Spinal cord (tissue), 10 donors: ENCODE results near the gene ZNF407. TPM values are rescaled to one million over a fixed set of nuclear protein-coding genes. Genes with fewer than 3 reads are reported as not detected.

Source experiments
- DNase-seq, 6 donors: peaks; one replicate each; pipeline versions ENCODE4 v3.0.0 to v3.0.0-alpha.2; 2013 to 2015; ENCODE audit warnings: low spot score in 6 of 6, low read depth in 4 of 6
- H3K27ac ChIP-seq: one replicate; pipeline ENCODE4 v1.5.1; 2013; ENCODE audit warnings: low read depth, low read length, control low read depth
- H3K27me3 ChIP-seq: one replicate; pipeline ENCODE4 v1.6.1; 2013; ENCODE audit warnings: low read length; ENCODE audit not compliant: control insufficient read depth, insufficient read depth
- H3K36me3 ChIP-seq: one replicate; pipeline ENCODE4 v1.6.1; 2013; ENCODE audit warnings: low read length; ENCODE audit not compliant: control insufficient read depth, insufficient read depth
- H3K4me1 ChIP-seq: one replicate; pipeline ENCODE4 v1.6.1; 2013; ENCODE audit warnings: low read length; ENCODE audit not compliant: control insufficient read depth, insufficient read depth
- H3K4me3 ChIP-seq: one replicate; pipeline ENCODE4 v1.5.1; 2013; ENCODE audit warnings: low read depth, low read length, control low read depth
- H3K9me3 ChIP-seq: one replicate; pipeline ENCODE4 v1.6.1; 2013; ENCODE audit warnings: low read length; ENCODE audit not compliant: control insufficient read depth, insufficient read depth
- WGBS: methylation state at CpG from one replicate; pipeline ENCODE4 v1.1.5; 2013; ENCODE audit warnings: missing lambda C conversion rate; ENCODE audit not compliant: insufficient coverage; 5-methylcytosine and 5-hydroxymethylcytosine counted together
- polyA plus RNA-seq, 2 donors: library from polyadenylated mRNA; unstranded; fragments of 120-200 nt; gene quantifications; one replicate each; pipeline ENCODE4 v1.2.1, GENCODE V29; 2013; ENCODE audit not compliant: insufficient read length in 2 of 2
- total RNA-seq, 2 donors: library from RNA; depleted of rRNA in 1 of 2; stranded (reverse); fragments of 120-200 nt in 1 of 2; fragments of >200 nt in 1 of 2; gene quantifications; one replicate each; pipeline versions ENCODE4 v1.2.3 to v1.2.4, GENCODE V29; 2013 to 2014
- donor health status: healthy.

The ZNF407 gene
- total and polyA plus RNA-seq, 4 donors, result 7.9 to 22.8 (median 13.2) TPM

DNA sequence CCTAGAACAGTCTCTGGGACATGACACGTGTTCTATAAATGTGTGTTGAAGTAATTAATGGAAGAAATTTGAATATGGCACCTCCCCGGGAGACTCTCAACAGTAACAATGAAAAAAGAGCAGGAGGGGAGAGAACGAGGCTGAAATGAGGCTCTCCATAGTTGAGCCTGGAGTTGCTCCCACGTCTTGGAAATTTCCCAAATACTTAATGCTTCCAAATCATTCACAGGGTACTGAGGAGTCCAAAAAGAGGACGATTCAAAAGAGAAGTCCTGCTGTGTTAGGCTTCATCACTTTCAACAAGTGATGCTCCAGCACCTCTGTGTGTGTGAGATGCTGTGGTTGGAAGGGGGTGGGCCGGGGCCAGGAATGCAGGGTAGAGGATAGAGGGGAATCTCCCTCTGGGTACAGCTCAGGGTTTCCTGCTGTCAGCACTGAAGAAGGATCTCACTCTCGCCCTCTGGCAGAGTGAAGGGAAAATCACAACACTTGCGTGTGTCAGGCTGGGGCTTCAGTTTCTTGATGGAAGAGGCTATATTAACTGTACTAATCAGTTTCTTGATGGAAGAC, 18.1 kb upstream of the ZNF407 start:
- H3K27ac ChIP-seq, result no peak overlapping the region
- no peaks in the 10 kb centered on the region for H3K36me3 ChIP-seq
- no peaks in the 10 kb centered on the region for H3K27me3 ChIP-seq
- DNase-seq, result no peak
- no peaks in the 10 kb centered on the region for H3K4me1 ChIP-seq
- WGBS, result 33% methylated on average over 3 of the region's 8 CpGs
- no peak overlapping the region for H3K4me3 ChIP-seq
- no peaks in the 10 kb centered on the region for H3K9me3 ChIP-seq

DNA sequence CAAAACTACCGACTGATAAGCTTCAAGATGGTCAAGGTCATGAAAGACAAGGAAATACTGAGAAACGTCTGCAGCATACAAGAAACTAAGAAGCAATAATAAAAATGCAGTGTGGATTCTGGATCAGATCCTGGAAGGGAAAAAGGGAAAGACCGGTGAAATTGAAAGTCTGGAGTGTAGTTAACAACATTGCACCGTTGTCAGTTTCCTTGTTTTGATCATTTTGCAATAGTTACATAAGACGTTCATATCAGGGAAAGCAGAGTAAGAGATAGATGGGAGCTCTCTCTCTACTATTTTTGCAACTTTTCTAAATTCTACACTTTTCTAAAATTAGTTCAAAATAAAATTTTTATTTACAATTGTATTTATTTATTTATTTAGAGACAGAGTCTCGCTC, 15.0 kb upstream of the ZNF407 start:
- no peak overlapping the region for H3K27ac ChIP-seq
- no peak overlapping the region for H3K4me3 ChIP-seq
- H3K9me3 ChIP-seq, result no peaks in the 10 kb centered on the region
- WGBS, result 100% methylated on average over 2 of the region's 6 CpGs
- no peaks in the 10 kb centered on the region for H3K36me3 ChIP-seq
- no peaks in the 10 kb centered on the region for H3K27me3 ChIP-seq
- no peaks in the 10 kb centered on the region for H3K4me1 ChIP-seq
- DNase-seq, result no peak

GRCh38 chr18:74587441-74587840, 10.2 kb upstream of the ZNF407 start:
- 80% methylated on average over 8 of the region's 8 CpGs for WGBS
- H3K9me3 ChIP-seq, result no peaks in the 10 kb centered on the region
- no peak overlapping the region for H3K27ac ChIP-seq
- no peaks in the 10 kb centered on the region for H3K27me3 ChIP-seq
- no peak overlapping the region for H3K4me3 ChIP-seq
- H3K36me3 ChIP-seq, result no peaks in the 10 kb centered on the region
- DNase-seq, result no peak
- no peaks in the 10 kb centered on the region for H3K4me1 ChIP-seq

GRCh38 chr18:74589021-74589420, 8.6 kb upstream of the ZNF407 start:
- no peak overlapping the region for H3K27ac ChIP-seq
- H3K4me3 ChIP-seq, result no peak overlapping the region
- no peak for DNase-seq
- WGBS, result 82% methylated on average over 4 of the region's 6 CpGs
- H3K9me3 ChIP-seq, result no peaks in the 10 kb centered on the region
- H3K27me3 ChIP-seq, result no peaks in the 10 kb centered on the region
- no peaks in the 10 kb centered on the region for H3K36me3 ChIP-seq
- H3K4me1 ChIP-seq, result no peaks in the 10 kb centered on the region

DNA sequence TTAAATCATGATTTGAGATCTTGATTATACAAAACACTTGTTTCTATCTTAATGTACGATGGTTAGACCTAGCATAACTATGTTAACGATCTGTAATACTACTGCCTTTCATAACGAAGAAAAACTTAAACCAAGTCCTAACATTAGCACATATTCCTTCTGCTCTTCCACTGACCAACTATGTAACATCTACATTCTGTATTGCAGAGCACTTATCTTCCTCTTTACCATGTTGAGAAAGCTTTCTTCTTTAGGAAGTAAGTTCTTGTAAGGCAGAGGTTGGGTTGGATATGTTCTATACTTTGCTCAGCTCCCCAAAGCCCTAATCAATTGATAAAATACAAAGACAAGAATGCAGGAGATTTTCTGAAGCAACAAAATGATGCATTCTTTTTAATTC, 7.9 kb upstream of the ZNF407 start:
- H3K4me1 ChIP-seq, result no peaks in the 10 kb centered on the region
- H3K27me3 ChIP-seq, result no peaks in the 10 kb centered on the region
- H3K27ac ChIP-seq, result no peak overlapping the region
- H3K4me3 ChIP-seq, result no peak overlapping the region
- H3K9me3 ChIP-seq, result no peaks in the 10 kb centered on the region
- H3K36me3 ChIP-seq, result no peaks in the 10 kb centered on the region
- WGBS, result 94% methylated on average over 3 of the region's 3 CpGs
- DNase-seq, result no peak

- no peak overlapping the region for H3K27ac ChIP-seq
- no peaks in the 10 kb centered on the region for H3K4me1 ChIP-seq
- no peaks in the 10 kb centered on the region for H3K36me3 ChIP-seq
- no CpG with 5 or more reads among the region's 1 CpG for WGBS
- no peaks in the 10 kb centered on the region for H3K27me3 ChIP-seq
- H3K4me3 ChIP-seq, result no peak overlapping the region
- no peaks in the 10 kb centered on the region for H3K9me3 ChIP-seq
- DNase-seq, result no peak
Measured at GRCh38 chr18:74590671-74591070, 7.0 kb upstream of the ZNF407 start.

- no peak overlapping the region for H3K4me3 ChIP-seq
- no peaks in the 10 kb centered on the region for H3K27me3 ChIP-seq
- no peak overlapping the region for H3K27ac ChIP-seq
- no peaks in the 10 kb centered on the region for H3K36me3 ChIP-seq
- no peak for DNase-seq
- peaks cover 14% of the 10 kb centered on the region for H3K4me1 ChIP-seq
- H3K9me3 ChIP-seq, result no peaks in the 10 kb centered on the region
Measured at GRCh38 chr18:74595431-74595830, 2.2 kb upstream of the ZNF407 start.

GRCh38 chr18:74597034-74597661, 522 bp upstream of the ZNF407 start:
- H3K9me3 ChIP-seq, result no peaks in the 10 kb centered on the region
- no peaks in the 10 kb centered on the region for H3K27me3 ChIP-seq
- 0% methylated on average over 41 of the region's 41 CpGs for WGBS
- H3K4me1 ChIP-seq, result peaks cover 14% of the 10 kb centered on the region
- peak overlapping the region; percentile 99 for H3K27ac ChIP-seq
- DNase-seq, result no peak
- H3K36me3 ChIP-seq, result no peaks in the 10 kb centered on the region
- peak overlapping the region; percentile 95 for H3K4me3 ChIP-seq

DNA sequence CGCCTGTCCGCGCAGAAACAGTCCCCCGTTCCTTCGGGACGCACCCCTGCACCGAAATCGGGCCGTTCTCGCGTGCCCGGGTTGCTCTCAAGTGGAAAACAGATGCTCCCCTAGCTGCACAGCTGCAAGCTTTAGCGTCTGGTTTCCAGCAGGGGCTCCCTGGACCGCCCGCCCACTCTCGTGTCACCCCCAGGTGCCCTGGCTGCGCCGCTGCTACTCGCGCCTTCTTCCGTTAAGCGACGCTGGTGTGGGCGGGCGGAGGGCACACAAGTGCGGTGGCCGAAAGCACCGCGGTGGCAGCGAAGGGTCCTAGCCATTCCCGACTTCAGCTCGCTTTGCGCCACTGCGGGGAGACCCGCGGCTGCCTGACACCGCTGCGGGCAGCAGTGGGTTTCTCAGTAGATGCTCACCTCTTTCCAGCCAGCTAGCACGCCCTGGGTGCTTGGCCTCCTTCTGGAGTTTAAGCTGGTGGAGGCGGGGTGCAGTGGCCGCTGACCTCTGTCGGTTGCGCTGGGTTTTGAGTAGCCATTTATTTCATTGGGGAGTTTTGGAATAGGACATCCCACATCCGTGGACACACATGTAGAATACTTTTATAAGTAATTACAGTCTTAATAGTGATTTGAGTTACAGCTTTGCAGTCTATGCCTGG, 806 bp downstream of the ZNF407 start:
- H3K36me3 ChIP-seq, result no peaks in the 10 kb centered on the region
- H3K27ac ChIP-seq, result peak overlapping the region; percentile 99
- peak overlapping the region; percentile 95 for H3K4me3 ChIP-seq
- H3K4me1 ChIP-seq, result peaks cover 14% of the 10 kb centered on the region
- no peaks in the 10 kb centered on the region for H3K27me3 ChIP-seq
- under 1% methylated on average over 38 of the region's 44 CpGs for whole genome bisulfite sequencing
- H3K9me3 ChIP-seq, result no peaks in the 10 kb centered on the region
- peak in 3 of 6 donors; percentile 29 to 84 (median 46) for DNase-seq

- H3K4me1 ChIP-seq, result no peaks in the 10 kb centered on the region
- H3K27me3 ChIP-seq, result no peaks in the 10 kb centered on the region
- no peak for DNase-seq
- H3K9me3 ChIP-seq, result no peaks in the 10 kb centered on the region
- no peak overlapping the region for H3K27ac ChIP-seq
- no peaks in the 10 kb centered on the region for H3K36me3 ChIP-seq
- H3K4me3 ChIP-seq, result no peak overlapping the region
Measured at GRCh38 chr18:74604361-74604760, 6.7 kb downstream of the ZNF407 start.
